ENCODE measurements around the gene GRIFIN. TPM values are rescaled to one million over a fixed set of nuclear protein-coding genes. Genes with fewer than 3 reads are reported as not detected.

GRIFIN gene
- total RNA-seq, 1 donor from 2014 or later = not detected

GRCh38 chr7:2511769-2512168 is 35.6 kb upstream of the GRIFIN start:
- H3K27me3 Mint-ChIP-seq (ENCODE audit: low read depth) = no peaks in the 10 kb centered on the region
- no peaks in the 10 kb centered on the region for H3K9me3 Mint-ChIP-seq (ENCODE audit: low read depth)

DNA sequence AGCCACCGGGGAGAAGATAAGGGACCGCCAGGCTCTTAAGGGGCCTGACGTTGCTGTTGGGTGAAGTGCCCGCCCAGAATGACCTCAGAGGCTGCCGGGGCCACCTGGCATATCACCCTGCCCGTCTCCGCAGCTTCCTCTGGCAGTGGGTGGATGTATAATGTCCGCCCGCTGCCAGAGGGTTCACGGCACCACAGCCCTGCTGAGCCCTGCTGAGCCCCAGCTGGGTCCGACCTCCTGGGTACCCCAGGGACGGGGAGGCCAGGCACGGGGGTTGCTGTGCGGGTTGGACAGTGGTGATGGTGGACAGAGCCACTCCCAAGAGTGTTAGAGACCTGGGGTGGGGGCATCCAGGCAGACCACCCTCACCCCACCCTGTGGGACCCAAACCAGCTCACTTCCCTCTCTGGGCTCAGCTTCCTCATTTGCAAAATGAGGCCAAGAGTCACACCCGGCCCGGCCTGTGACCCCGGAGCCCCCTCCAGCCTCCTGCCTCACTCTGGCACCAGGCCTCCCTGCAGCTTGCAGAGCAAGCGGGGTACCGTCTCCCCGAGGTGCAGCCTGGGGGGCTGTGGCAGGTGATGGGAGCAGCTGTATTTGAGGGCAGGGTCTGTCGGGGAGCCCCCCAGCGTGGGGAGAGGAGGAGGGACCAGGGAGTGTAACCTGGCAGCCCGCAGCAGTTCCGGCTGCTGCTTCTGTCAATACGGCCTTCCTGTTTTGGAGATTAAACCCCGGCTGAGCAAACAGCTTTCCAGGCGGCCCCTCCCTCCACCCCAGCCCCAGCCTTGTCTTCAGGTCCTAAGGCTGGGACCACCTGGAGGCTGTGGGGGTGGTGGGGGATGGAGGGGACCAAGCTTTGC is 34.9 kb upstream of the GRIFIN start:
- Mint-ChIP-seq H3K27ac (ENCODE audit: unreplicated experiment) (no peak overlapping the region), H3K4me1 (ENCODE audit: low read depth) (peaks cover 29% of the 10 kb centered on the region), H3K36me3 (ENCODE audit: low read depth) (no peaks in the 10 kb centered on the region), H3K9me3 (ENCODE audit: low read depth) (no peaks in the 10 kb centered on the region), H3K27me3 (ENCODE audit: low read depth) (no peaks in the 10 kb centered on the region), H3K4me3 (ENCODE audit: unreplicated experiment) (no peak overlapping the region)
- no peak for DNase-seq (ENCODE audit: low spot score)
- TF ChIP-seq, protein P1, sequence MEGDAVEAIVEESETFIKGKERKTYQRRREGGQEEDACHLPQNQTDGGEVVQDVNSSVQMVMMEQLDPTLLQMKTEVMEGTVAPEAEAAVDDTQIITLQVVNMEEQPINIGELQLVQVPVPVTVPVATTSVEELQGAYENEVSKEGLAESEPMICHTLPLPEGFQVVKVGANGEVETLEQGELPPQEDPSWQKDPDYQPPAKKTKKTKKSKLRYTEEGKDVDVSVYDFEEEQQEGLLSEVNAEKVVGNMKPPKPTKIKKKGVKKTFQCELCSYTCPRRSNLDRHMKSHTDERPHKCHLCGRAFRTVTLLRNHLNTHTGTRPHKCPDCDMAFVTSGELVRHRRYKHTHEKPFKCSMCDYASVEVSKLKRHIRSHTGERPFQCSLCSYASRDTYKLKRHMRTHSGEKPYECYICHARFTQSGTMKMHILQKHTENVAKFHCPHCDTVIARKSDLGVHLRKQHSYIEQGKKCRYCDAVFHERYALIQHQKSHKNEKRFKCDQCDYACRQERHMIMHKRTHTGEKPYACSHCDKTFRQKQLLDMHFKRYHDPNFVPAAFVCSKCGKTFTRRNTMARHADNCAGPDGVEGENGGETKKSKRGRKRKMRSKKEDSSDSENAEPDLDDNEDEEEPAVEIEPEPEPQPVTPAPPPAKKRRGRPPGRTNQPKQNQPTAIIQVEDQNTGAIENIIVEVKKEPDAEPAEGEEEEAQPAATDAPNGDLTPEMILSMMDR (IDR thresholded peaks at IDR 0.05) = no peak

More at GRCh38 chr7:2511769-2512168, 35.6 kb upstream of the GRIFIN start:
- H3K4me3 Mint-ChIP-seq (ENCODE audit: unreplicated experiment) = no peak overlapping the region
- TF ChIP-seq, protein P1 (IDR thresholded peaks at IDR 0.05) = no peak
- no peak for DNase-seq (ENCODE audit: low spot score)
- H3K4me1 Mint-ChIP-seq (ENCODE audit: low read depth) = peaks cover 36% of the 10 kb centered on the region
- H3K36me3 Mint-ChIP-seq (ENCODE audit: low read depth) = no peaks in the 10 kb centered on the region
- no peak overlapping the region for H3K27ac Mint-ChIP-seq (ENCODE audit: unreplicated experiment)

- Mint-ChIP-seq H3K27ac (ENCODE audit: unreplicated experiment) (no peak overlapping the region), H3K4me1 (ENCODE audit: low read depth) (peaks cover 22% of the 10 kb centered on the region), H3K9me3 (ENCODE audit: low read depth) (no peaks in the 10 kb centered on the region), H3K4me3 (ENCODE audit: unreplicated experiment) (no peak overlapping the region), H3K36me3 (ENCODE audit: low read depth) (no peaks in the 10 kb centered on the region), H3K27me3 (ENCODE audit: low read depth) (no peaks in the 10 kb centered on the region)
- TF ChIP-seq, protein P1 (IDR thresholded peaks at IDR 0.05) = no peak
- DNase-seq (ENCODE audit: low spot score) = no peak
Observed at GRCh38 chr7:2510130-2510776, 34.1 kb upstream of the GRIFIN start.

DNA sequence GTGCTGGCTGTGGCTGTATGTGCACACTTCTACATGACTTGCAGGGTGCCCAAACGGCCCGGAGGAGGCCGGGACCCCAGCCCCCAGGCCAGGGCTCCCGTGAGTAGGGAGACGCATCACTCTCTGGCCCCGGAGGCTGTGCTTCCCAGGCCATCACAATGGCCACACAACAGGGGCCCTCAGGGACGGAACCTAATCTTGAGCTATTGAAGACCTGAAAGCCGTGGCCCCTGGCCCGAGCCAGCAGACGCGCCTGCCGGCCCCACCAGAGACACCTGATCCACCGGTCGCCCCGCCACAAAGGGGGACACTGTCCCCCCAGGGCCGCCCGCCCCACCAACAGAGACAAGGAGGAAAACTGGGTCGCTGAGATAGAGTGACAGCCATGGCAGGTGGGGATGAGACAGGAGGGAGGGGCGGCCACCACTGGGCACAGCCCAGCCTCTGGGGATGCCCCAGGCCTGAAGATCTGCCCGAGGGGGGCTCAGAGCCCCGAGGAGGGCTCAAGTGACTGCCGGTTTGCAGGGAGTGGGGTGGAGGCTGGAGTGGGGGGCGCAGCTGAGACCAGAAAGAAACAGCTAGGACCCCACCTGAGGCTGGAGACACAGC is 33.2 kb upstream of the GRIFIN start:
- no peak for DNase-seq (ENCODE audit: low spot score)
- TF ChIP-seq, protein P1 (IDR thresholded peaks at IDR 0.05) = no peak
- Mint-ChIP-seq H3K36me3 (ENCODE audit: low read depth) (no peaks in the 10 kb centered on the region), H3K27me3 (ENCODE audit: low read depth) (no peaks in the 10 kb centered on the region), H3K27ac (ENCODE audit: unreplicated experiment) (no peak overlapping the region), H3K4me3 (ENCODE audit: unreplicated experiment) (no peak overlapping the region), H3K9me3 (ENCODE audit: low read depth) (no peaks in the 10 kb centered on the region), H3K4me1 (ENCODE audit: low read depth) (peaks cover 22% of the 10 kb centered on the region)
